HTERT RPE-1 (cell line): Measurements from ENCODE around the gene CEACAM19.

ENCODE experiments used
- in situ Hi-C: fragments of 300-500 bp; cut with MboI; formaldehyde crosslinking; loops from 4 replicates; pipeline ENCODE4 v1.14.3; 2020; ENCODE audit warnings: low sequenced_read_pairs

Gene CEACAM19

GRCh38 chr19:44644402-44645016, 26.8 kb upstream of the CEACAM19 start:
- in situ Hi-C loops, result no loop called here

GRCh38 chr19:44645407-44646048, 25.8 kb upstream of the CEACAM19 start:
- in situ Hi-C loops, result no loop called here

DNA sequence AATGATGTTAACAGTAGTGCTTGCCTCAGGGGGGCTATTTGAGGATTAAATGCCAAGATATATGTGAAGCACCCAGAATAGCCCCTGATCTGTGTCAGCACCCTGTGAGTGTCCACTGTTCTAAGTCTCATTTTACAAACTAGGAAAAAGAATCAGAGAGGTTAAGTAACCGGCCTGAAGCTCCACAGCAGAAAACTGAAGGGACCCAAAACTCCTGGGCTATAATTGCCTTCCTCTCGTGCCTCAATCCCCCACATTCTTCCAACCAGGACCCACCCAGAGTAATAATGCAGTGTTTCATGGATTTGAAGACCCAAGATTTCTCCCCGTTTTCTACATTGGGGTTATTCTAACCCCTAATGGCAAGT, 25.2 kb upstream of the CEACAM19 start:
- in situ Hi-C loops, result no loop called here

DNA sequence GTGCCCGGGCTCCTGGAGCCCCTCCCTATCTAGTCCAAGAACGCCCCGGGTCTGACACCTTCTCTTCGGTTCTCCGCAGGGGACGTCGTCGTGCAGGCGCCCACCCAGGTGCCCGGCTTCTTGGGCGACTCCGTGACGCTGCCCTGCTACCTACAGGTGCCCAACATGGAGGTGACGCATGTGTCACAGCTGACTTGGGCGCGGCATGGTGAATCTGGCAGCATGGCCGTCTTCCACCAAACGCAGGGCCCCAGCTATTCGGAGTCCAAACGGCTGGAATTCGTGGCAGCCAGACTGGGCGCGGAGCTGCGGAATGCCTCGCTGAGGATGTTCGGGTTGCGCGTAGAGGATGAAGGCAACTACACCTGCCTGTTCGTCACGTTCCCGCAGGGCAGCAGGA, 24.1 kb upstream of the CEACAM19 start:
- in situ Hi-C loops, result no loop called here

GRCh38 chr19:44648631-44649251, 22.5 kb upstream of the CEACAM19 start:
- in situ Hi-C loops, result no loop called here

DNA sequence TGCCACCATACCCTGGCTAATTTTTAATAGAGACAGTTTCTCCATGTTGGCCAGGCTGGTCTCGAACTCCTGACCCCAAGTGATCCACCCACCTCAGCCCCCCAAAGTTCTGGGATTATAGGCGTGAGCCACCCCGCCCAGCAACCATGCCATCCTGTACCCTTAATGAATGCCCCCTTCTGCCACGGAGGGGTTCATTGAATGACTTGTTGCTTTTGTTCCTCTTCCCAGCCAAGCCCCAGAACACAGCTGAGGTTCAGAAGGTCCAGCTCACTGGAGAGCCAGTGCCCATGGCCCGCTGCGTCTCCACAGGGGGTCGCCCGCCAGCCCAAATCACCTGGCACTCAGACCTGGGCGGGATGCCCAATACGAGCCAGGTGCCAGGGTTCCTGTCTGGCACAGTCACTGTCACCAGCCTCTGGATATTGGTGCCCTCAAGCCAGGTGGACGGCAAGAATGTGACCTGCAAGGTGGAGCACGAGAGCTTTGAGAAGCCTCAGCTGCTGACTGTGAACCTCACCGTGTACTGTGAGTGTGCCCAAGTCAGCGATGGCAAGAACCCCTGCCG, 21.6 kb upstream of the CEACAM19 start:
- in situ Hi-C loops, result no loop called here

GRCh38 chr19:44653343-44653742, 17.9 kb upstream of the CEACAM19 start:
- in situ Hi-C loops, result no loop called here

DNA sequence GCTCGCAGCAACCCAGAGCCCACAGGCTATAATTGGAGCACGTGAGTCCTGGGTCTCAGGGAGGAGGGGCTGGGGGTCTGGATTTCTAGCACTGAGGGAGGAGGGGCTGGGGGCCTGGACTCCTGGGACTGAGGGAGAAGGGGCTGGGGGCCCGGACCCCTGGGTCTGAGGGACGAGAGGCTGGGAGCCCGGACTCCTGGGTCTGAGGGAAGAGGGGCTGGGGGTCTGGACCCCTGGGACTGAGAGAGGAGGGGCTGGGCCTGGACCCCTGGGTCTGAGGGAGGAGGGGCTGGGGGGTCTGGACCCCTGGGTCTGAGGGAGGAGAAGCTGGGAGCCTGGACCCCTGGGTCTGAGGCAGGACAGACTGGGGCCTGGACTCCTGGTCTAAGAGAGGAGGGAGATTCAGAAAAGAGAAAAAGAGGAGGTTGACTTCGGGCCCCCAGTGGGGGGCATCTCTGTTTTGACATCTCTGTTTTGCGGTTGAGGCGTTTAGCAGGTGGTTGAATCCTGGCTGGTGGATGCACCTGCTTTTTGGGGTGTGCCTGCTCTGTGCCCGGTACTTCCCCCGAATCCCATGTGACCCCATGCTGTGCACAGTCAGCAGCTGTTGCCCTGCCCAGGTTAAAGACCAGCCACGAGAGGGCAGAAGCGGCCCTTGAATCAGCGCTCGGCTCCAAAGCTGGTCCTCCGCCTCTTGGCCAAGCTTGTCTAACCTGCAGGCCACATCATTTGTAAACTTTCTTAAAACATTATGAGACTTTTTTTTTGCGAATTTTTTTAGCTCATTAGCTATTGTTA, 17.1 kb upstream of the CEACAM19 start:
- in situ Hi-C loops, result no loop called here

- in situ Hi-C loops, result no loop called here
These were observed 13.9 kb upstream of the CEACAM19 start for GRCh38 chr19:44657211-44657921.

DNA sequence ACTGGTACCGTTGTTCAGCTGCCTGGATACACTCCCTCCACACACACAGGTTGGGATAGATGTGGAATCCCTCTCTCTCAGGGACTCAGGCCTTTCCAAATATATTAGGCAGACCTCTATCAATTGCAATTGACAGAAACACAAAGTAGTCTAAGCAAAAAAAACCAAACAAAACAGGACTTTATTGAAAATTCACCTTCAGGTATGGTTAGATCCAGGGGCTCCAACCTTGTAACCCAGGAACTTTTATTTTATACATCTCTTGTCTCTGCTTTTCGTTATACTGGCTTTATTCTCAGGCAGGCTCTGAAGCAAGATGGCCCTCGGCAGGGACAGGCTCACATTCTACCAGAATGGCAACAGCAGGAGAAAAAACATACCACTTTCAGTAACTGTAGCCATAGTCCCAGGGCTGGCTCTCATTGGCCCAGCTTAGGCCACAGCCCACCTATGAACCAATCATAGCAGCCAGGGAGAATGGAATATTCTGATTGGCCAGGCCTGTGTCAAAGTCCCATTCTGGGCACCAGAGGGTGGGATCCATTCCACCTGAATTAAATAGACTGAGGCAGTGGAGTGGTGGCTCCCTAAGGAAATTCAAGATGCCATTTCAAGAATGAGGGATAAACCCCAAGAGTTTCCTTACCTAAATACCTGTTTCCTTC, 13.1 kb upstream of the CEACAM19 start:
- in situ Hi-C loops, result no loop called here

DNA sequence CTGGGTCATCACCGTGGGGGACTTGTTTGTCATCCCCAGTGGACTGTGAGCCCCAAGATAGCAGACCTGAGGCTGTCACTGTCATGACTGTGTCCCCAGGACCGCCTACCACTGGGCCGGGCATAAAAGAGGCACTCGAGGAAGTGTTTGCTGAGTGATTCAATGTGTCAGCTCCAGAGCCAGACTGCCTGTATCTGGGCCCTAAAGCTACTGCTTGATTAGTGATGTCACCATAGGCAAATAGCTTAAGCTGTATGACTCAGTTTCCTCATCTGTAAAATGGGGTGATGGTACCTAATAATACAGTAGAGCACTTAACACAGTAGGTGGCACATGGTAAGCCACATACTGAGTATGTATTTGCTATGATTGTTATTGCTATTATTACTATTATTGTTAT, 11.2 kb upstream of the CEACAM19 start:
- in situ Hi-C loops, result no loop called here

GRCh38 chr19:44661205-44661604, 10.1 kb upstream of the CEACAM19 start:
- in situ Hi-C loops, result no loop called here

- in situ Hi-C loops, result no loop called here
These were observed 9.4 kb upstream of the CEACAM19 start for GRCh38 chr19:44661904-44662303.

DNA sequence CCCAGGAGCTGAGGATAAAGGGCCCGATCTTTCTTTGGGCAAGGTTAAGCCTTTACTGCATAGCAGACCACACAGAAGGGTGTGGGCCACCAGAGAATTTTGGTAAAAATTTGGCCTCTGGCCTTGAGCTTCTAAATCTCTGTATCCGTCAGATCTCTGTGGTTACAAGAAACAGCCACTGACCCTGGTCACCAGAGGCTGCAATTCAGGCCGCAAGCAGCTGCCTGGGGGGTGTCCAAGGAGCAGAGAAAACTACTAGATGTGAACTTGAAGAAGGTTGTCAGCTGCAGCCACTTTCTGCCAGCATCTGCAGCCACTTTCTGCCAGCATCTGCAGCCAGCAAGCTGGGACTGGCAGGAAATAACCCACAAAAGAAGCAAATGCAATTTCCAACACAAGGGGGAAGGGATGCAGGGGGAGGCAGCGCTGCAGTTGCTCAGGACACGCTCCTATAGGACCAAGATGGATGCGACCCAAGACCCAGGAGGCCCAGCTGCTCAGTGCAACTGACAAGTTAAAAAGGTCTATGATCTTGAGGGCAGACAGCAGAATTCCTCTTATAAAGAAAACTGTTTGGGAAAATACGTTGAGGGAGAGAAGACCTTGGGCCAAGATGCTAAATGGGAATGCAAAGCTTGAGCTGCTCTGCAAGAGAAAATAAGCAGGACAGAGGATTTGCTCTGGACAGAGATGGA, 8.4 kb upstream of the CEACAM19 start:
- in situ Hi-C loops, result no loop called here

- in situ Hi-C loops, result no loop called here
These were observed 7.3 kb upstream of the CEACAM19 start for GRCh38 chr19:44663996-44664395.

- in situ Hi-C loops, result no loop called here
These were observed 6.3 kb upstream of the CEACAM19 start for GRCh38 chr19:44664976-44665375.

- in situ Hi-C loops, result no loop called here
These were observed 4.3 kb upstream of the CEACAM19 start for GRCh38 chr19:44666852-44667556.

- in situ Hi-C loops, result no loop called here
These were observed 2.1 kb upstream of the CEACAM19 start for GRCh38 chr19:44668985-44669764.
